Body of pancreas (tissue), 4 donors: ENCODE results near the gene ST7L.
"Not testable (repeated sequence)": the region's sequence is repeated elsewhere in the genome, so short reads cannot be mapped to it uniquely, and the experiment has no call there.

ENCODE experiments used
- CTCF ChIP-seq, 7 experiments: fragments of 450-650 bp in 4 of 7; fragments of 200-600 bp in 3 of 7; sonication (generic) in 3 of 7; IDR thresholded peaks; one replicate each; pipeline ENCODE4 v1.5.1; 2016 to 2019; ENCODE audit warnings: antibody characterized with exemption in 7 of 7
- POLR2A ChIP-seq, 3 donors: fragments of 450-650 bp; IDR thresholded peaks; one replicate each; pipeline ENCODE4 v1.6.1; 2016; ENCODE audit warnings: antibody characterized with exemption in 3 of 3, mild to moderate bottlenecking in 2 of 3

DNA sequence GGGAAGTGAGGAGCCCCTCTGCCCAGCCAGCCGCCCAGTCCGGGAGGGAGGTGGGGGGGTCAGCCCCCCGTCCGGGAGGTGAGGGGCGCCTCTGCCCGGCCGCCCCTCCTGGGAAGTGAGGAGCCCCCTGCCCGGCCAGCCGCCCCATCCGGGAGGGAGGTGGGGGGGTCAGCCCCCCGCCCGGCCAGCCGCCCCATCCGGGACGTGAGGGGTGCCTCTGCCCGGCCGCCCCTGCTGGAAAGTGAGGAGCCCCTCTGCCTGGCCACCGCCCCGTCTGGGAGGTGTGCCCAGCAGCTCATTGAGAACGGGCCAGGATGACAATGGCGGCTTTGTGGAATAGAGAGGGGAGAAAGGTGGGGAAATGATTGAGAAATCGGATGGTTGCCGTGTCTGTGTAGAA lies 21.5 kb upstream of the ST7L start:
- not testable (repeated sequence) for TF ChIP-seq CTCF, POLR2A (IDR thresholded peaks at IDR 0.05)
